HepG2 (cell line): ENCODE measurements around the gene DIABLO. TPM values are rescaled to one million over a fixed set of nuclear protein-coding genes. Genes with fewer than 3 reads are reported as not detected.

ENCODE experiments used
- ATAC-seq: fragments of 200-7000 bp; cut with Tn5 transposase; 3 replicates; pipeline ENCODE4 v1.9.1; 2020; ENCODE audit warnings: mild to moderate bottlenecking, moderate library complexity
- BruUV-seq: library from RNA; stranded (reverse); fragments of 400-500 nt; replicated peaks from 2 replicates; lab custom pipeline; 2021; lab: Mats Ljungman, UMichigan
- CTCF ChIA-PET: fragments of 300-600 bp; formaldehyde crosslinking; extraction: SDS; loops from one replicate; lab custom pipeline; 2021; ENCODE audit warnings: low total read pairs, inconsistent platforms, low intra/inter-chr PET ratio; lab: Yijun Ruan, JAX
- POLR2A ChIA-PET: fragments of 350-600 bp; sonication (Branson Sonifier 250); formaldehyde crosslinking; loops from one replicate; lab custom pipeline; 2020; ENCODE audit warnings: antibody characterized with exemption, inconsistent platforms; lab: Yijun Ruan, JAX
- DNase-seq: peaks from one replicate; pipeline ENCODE4 v3.0.0-alpha.2; 2015; ENCODE audit warnings: low spot score
- FAIRE-seq: peaks from 3 replicates; lab custom pipeline; 2011; peaks lifted over from hg19 to GRCh38; lab: Jason Lieb, UNC
- H2AFZ ChIP-seq: one replicate; pipeline ENCODE4 v1.6.1; 2011; ENCODE audit warnings: low read length, inconsistent platforms
- H3K27ac ChIP-seq: fragments of 300-600 bp; 3 replicates; pipeline ENCODE4 v1.8.0; 2011; ENCODE audit warnings: mixed run types, mild to moderate bottlenecking, mixed read lengths, low read length, inconsistent platforms; ENCODE audit not compliant: insufficient read depth; ENCODE audit errors: extremely low read length
- H3K27me3 ChIP-seq, 2 experiments: fragments of 200-600 bp in 1 of 2; 2 replicates in 1 of 2; 3 replicates in 1 of 2; pipeline versions ENCODE4 v1.6.0 to v1.8.0; 2011; ENCODE audit warnings: low read length in 2 of 2, mild to moderate bottlenecking in 2 of 2, moderate library complexity in 2 of 2, inconsistent platforms in 1 of 2; ENCODE audit not compliant: insufficient read depth in 2 of 2, control insufficient read depth in 1 of 2
- H3K36me3 ChIP-seq, 2 experiments: fragments of 200-600 bp in 1 of 2; replicated peaks in 1 of 2; 2 replicates in 1 of 2; 3 replicates in 1 of 2; pipeline versions ENCODE4 v1.5.1 to v1.8.0; 2011; ENCODE audit warnings: low read length in 2 of 2, inconsistent platforms in 1 of 2; ENCODE audit not compliant: insufficient read depth in 2 of 2, control insufficient read depth in 1 of 2
- H3K4me1 ChIP-seq: 2 replicates; pipeline ENCODE4 v1.5.1; 2012; ENCODE audit warnings: low read length, inconsistent platforms; ENCODE audit not compliant: insufficient read depth
- H3K4me2 ChIP-seq: 2 replicates; pipeline ENCODE4 v1.6.0; 2011; ENCODE audit warnings: low read depth, low read length, inconsistent platforms
- H3K4me3 ChIP-seq, 3 experiments: fragments of 200-600 bp in 1 of 3; sonication (generic), shearing (Covaris generic) in 1 of 3; replicated peaks in 1 of 3; 2 replicates each; pipeline ENCODE4 v1.5.1; 2011 to 2016; ENCODE audit warnings: low read length in 3 of 3, inconsistent platforms in 2 of 3, low read depth in 2 of 3, mild to moderate bottlenecking in 2 of 3, control low read depth in 1 of 3, mixed read lengths in 1 of 3; ENCODE audit not compliant: insufficient read depth in 1 of 3
- H3K79me2 ChIP-seq: one replicate; pipeline ENCODE4 v1.6.1; 2011; ENCODE audit warnings: low read length, inconsistent platforms; ENCODE audit not compliant: insufficient read depth
- H3K9ac ChIP-seq: 2 replicates; pipeline ENCODE4 v1.6.0; 2011; ENCODE audit warnings: mild to moderate bottlenecking, low read depth, low read length, inconsistent platforms; ENCODE audit not compliant: insufficient read depth
- H3K9me3 ChIP-seq: 2 replicates; pipeline ENCODE4 v1.5.1; 2012; ENCODE audit warnings: mild to moderate bottlenecking, low read length
- H4K20me1 ChIP-seq: 2 replicates; pipeline ENCODE4 v1.6.0; 2011; ENCODE audit warnings: inconsistent platforms, mild to moderate bottlenecking, low read length, moderate library complexity; ENCODE audit not compliant: insufficient read depth
- ATF3 ChIP-seq: sonication (generic); formaldehyde crosslinking; IDR thresholded peaks from 2 replicates; pipeline ENCODE4 v1.4.0; 2020; ENCODE audit warnings: missing genetic modification reagents
- BCL6 ChIP-seq: IDR thresholded peaks from 2 replicates; pipeline ENCODE4 v1.6.1; 2016; ENCODE audit warnings: missing genetic modification reagents, missing compliant biosample characterization
- FOXK1 ChIP-seq: sonication (generic); formaldehyde crosslinking; IDR thresholded peaks from 2 replicates; pipeline ENCODE4 v1.4.0; 2020; ENCODE audit warnings: low read depth, missing genetic modification reagents, borderline replicate concordance
- SIX4 ChIP-seq: sonication (generic); formaldehyde crosslinking; IDR thresholded peaks from 2 replicates; pipeline ENCODE4 v1.4.0; 2020; ENCODE audit warnings: missing genetic modification reagents
- TARDBP ChIP-seq: sonication (generic); formaldehyde crosslinking; IDR thresholded peaks from 2 replicates; pipeline ENCODE4 v1.8.0; 2022; ENCODE audit warnings: mild to moderate bottlenecking, missing genetic modification reagents
- ZFP1 ChIP-seq: IDR thresholded peaks from 2 replicates; pipeline ENCODE4 v1.6.1; 2016
- ZNF121 ChIP-seq: sonication (generic); formaldehyde crosslinking; IDR thresholded peaks from 2 replicates; pipeline ENCODE4 v1.5.0; 2020; ENCODE audit warnings: mild to moderate bottlenecking, missing genetic modification reagents
- ZNF207 ChIP-seq: fragments of 450-650 bp; IDR thresholded peaks from 2 replicates; pipeline ENCODE4 v1.6.1; 2016; ENCODE audit warnings: antibody characterized with exemption, borderline replicate concordance
- ZNF530 ChIP-seq: sonication (generic); formaldehyde crosslinking; IDR thresholded peaks from 2 replicates; pipeline ENCODE4 v1.5.0; 2020; ENCODE audit warnings: low read depth, mild to moderate bottlenecking, missing genetic modification reagents
- ZNF770 ChIP-seq: sonication (generic); formaldehyde crosslinking; IDR thresholded peaks from 2 replicates; pipeline ENCODE4 v1.5.0; 2020; ENCODE audit warnings: mild to moderate bottlenecking, missing genetic modification reagents
- WGBS: methylation state at CpG from one replicate; pipeline ENCODE4 v1.1.6; 2017; ENCODE audit warnings: low lambda C conversion rate; 5-methylcytosine and 5-hydroxymethylcytosine counted together
- in situ Hi-C: cut with HindIII; loops from 2 replicates; pipeline ENCODE4 v1.10.0; 2017; ENCODE audit warnings: low pct_unique_long_range_greater_than_20kb; ENCODE audit not compliant: extremely low pct_ligation_motif_present
- intact Hi-C: fragments of 100-400 bp; cut with micrococcal nuclease; formaldehyde crosslinking; loops from one replicate; pipeline ENCODE4 v1.10.0; 2022; ENCODE audit not compliant: unreplicated experiment
- polyA plus RNA-seq, 8 experiments: library from polyadenylated mRNA; depleted of rRNA in 3 of 8; stranded (reverse) in 7 of 8; unstranded in 1 of 8; fragments of >200 nt; fragmentation: Illumina TruSeq in 4 of 8; extraction: Trizol in 4 of 8; gene quantifications; 2 replicates each; pipeline versions ENCODE4 v1.2.1 to v1.2.3, GENCODE V29; 2011 to 2016; ENCODE audit warnings: low read depth in 4 of 8, missing spikeins in 1 of 8, mixed read lengths in 1 of 8; ENCODE audit not compliant: insufficient read depth in 1 of 8
- total RNA-seq, 5 experiments: library from RNA; depleted of rRNA; stranded (reverse); fragments of >200 nt; fragmentation: Illumina TruSeq; extraction: Trizol; gene quantifications; 2 replicates each; pipeline ENCODE4 v1.2.3, GENCODE V29; 2016; ENCODE audit warnings: low read depth in 1 of 5
- TF ChIP-seq, protein P1 (sequence below): sonication (generic); formaldehyde crosslinking; IDR thresholded peaks from 2 replicates; pipeline ENCODE4 v1.4.0; 2020; ENCODE audit warnings: mild to moderate bottlenecking, missing genetic modification reagents
- TF ChIP-seq, protein P2 (sequence below): sonication (generic); formaldehyde crosslinking; IDR thresholded peaks from 2 replicates; pipeline ENCODE4 v1.9.0; 2021; ENCODE audit warnings: mild to moderate bottlenecking, missing genetic modification reagents

The DIABLO gene
- total and polyA plus RNA-seq, 2 of the 13 experiments (the other 11 are each of a cell fraction or from before 2014, with no cell fraction given): 20.7 to 70.9 TPM

DNA sequence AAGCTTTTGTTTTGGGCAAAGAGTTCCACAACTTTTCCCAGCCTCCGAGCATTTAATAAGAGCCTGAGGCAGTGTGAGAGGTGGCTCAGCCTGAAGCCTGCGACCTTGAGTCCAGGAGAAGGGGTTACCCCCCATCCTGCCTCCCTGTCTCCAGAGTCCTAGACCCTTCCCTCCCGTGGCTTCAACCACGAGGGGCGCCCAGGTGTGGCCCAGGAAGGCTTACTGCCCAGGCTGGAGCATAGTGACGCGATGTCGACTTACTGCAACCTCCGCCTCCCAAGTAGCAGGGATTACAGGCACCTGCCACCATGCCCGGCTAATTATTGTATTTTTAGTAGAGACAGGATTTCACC, 42.3 kb downstream of the DIABLO start:
- Histone ChIP-seq H3K9me3 (no peaks in the 10 kb centered on the region), H3K27me3 (peaks cover 0 to 22% of the 10 kb centered on the region in 2 experiments; a peak in 2 of 5 replicates), H3K27ac (no peak overlapping the region), H4K20me1 (no peaks in the 10 kb centered on the region), H3K4me1 (peaks cover 20% of the 10 kb centered on the region), H3K9ac (no peak overlapping the region), H3K36me3 (no peaks in the 10 kb centered on the region), H3K4me3 (peak overlapping the region in 2 of 3 experiments; percentile 46 to 55; a peak in 2 of 6 replicates), H3K4me2 (peak overlapping the region; percentile 47; the same call in 1 of the 2 replicates), H3K79me2 (no peaks in the 10 kb centered on the region), H2AFZ (no peak overlapping the region)
- POLR2A ChIA-PET: no interaction called here
- CTCF ChIA-PET: no interaction called here
- DNase-seq: no peak
- in situ Hi-C loops: loop anchor here (10.0 kb wide), 1 partner anchor 129 kb away; no protein-coding TSS in a partner anchor
- no peak for FAIRE-seq
- intact Hi-C loops: no loop called here
- ATAC-seq: no peak
- TF ChIP-seq SIX4: no peak
- TF ChIP-seq ATF3: no peak
- no peak for TF ChIP-seq ZNF121
- no peak for TF ChIP-seq ZNF770 (CRISPR knock-in tag)
- TF ChIP-seq, protein P1, sequence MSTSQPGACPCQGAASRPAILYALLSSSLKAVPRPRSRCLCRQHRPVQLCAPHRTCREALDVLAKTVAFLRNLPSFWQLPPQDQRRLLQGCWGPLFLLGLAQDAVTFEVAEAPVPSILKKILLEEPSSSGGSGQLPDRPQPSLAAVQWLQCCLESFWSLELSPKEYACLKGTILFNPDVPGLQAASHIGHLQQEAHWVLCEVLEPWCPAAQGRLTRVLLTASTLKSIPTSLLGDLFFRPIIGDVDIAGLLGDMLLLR (CRISPR knock-in tag): no peak
- TF ChIP-seq FOXK1 (CRISPR knock-in tag): no peak
- TF ChIP-seq BCL6 (CRISPR knock-in tag): no peak
- TF ChIP-seq ZFP1 (CRISPR knock-in tag): no peak
- no peak for TF ChIP-seq ZNF530
- no peak for TF ChIP-seq TARDBP (CRISPR knock-in tag)
- TF ChIP-seq, protein P2, sequence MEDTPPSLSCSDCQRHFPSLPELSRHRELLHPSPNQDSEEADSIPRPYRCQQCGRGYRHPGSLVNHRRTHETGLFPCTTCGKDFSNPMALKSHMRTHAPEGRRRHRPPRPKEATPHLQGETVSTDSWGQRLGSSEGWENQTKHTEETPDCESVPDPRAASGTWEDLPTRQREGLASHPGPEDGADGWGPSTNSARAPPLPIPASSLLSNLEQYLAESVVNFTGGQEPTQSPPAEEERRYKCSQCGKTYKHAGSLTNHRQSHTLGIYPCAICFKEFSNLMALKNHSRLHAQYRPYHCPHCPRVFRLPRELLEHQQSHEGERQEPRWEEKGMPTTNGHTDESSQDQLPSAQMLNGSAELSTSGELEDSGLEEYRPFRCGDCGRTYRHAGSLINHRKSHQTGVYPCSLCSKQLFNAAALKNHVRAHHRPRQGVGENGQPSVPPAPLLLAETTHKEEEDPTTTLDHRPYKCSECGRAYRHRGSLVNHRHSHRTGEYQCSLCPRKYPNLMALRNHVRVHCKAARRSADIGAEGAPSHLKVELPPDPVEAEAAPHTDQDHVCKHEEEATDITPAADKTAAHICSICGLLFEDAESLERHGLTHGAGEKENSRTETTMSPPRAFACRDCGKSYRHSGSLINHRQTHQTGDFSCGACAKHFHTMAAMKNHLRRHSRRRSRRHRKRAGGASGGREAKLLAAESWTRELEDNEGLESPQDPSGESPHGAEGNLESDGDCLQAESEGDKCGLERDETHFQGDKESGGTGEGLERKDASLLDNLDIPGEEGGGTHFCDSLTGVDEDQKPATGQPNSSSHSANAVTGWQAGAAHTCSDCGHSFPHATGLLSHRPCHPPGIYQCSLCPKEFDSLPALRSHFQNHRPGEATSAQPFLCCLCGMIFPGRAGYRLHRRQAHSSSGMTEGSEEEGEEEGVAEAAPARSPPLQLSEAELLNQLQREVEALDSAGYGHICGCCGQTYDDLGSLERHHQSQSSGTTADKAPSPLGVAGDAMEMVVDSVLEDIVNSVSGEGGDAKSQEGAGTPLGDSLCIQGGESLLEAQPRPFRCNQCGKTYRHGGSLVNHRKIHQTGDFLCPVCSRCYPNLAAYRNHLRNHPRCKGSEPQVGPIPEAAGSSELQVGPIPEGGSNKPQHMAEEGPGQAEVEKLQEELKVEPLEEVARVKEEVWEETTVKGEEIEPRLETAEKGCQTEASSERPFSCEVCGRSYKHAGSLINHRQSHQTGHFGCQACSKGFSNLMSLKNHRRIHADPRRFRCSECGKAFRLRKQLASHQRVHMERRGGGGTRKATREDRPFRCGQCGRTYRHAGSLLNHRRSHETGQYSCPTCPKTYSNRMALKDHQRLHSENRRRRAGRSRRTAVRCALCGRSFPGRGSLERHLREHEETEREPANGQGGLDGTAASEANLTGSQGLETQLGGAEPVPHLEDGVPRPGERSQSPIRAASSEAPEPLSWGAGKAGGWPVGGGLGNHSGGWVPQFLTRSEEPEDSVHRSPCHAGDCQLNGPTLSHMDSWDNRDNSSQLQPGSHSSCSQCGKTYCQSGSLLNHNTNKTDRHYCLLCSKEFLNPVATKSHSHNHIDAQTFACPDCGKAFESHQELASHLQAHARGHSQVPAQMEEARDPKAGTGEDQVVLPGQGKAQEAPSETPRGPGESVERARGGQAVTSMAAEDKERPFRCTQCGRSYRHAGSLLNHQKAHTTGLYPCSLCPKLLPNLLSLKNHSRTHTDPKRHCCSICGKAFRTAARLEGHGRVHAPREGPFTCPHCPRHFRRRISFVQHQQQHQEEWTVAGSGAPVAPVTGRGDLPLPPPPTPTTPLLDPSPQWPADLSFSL: no peak
- no peak for TF ChIP-seq ZNF207
- BruUV-seq: no TSS peak
- 54% methylated on average over 9 of the region's 10 CpGs for WGBS
